ENCODE results near the gene PDLIM4.

DNA sequence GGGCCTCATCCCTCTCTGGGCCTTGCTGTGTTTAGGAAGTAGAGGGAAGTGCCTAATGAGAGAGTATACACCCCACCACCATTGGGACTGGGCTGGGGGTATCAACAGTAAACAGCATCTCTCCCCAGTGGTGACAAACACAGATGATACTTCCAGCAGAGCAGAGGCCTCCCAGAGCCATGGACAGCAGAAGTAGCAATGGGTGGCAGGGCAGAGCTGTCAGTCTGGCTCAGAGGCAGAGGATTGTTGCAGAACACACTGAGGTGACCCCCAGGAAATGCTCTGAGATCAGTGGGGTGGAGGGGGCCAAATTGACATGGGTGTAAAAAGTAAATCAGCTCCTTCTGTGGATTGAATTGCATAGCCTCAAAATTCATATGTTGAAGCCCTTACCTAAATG is 17.7 kb upstream of the PDLIM4 start:
- TF ChIP-seq, protein P1, sequence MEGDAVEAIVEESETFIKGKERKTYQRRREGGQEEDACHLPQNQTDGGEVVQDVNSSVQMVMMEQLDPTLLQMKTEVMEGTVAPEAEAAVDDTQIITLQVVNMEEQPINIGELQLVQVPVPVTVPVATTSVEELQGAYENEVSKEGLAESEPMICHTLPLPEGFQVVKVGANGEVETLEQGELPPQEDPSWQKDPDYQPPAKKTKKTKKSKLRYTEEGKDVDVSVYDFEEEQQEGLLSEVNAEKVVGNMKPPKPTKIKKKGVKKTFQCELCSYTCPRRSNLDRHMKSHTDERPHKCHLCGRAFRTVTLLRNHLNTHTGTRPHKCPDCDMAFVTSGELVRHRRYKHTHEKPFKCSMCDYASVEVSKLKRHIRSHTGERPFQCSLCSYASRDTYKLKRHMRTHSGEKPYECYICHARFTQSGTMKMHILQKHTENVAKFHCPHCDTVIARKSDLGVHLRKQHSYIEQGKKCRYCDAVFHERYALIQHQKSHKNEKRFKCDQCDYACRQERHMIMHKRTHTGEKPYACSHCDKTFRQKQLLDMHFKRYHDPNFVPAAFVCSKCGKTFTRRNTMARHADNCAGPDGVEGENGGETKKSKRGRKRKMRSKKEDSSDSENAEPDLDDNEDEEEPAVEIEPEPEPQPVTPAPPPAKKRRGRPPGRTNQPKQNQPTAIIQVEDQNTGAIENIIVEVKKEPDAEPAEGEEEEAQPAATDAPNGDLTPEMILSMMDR (IDR thresholded peaks at IDR 0.05) = no peak
- no peak for TF ChIP-seq POLR2A (IDR thresholded peaks at IDR 0.05)

Measured in testis (tissue), 2 donors.